G401.6 (cell line): Measurements from ENCODE around the gene ACSF3.

ENCODE experiments used
- FAIRE-seq: peaks from 2 replicates; lab custom pipeline; 2012; peaks lifted over from hg19 to GRCh38; lab: Jason Lieb, UNC

Gene ACSF3

GRCh38 chr16:89093602-89094251, at the start of gene ACSF3:
Gene ACSF3, plus strand, starts transcription at chr16:89093852. Its CDS starts 6,830 bp downstream, at chr16:89100682.
- no peak for FAIRE-seq

GRCh38 chr16:89044418-89045180, 49.1 kb upstream of the ACSF3 start:
- no peak for FAIRE-seq

DNA sequence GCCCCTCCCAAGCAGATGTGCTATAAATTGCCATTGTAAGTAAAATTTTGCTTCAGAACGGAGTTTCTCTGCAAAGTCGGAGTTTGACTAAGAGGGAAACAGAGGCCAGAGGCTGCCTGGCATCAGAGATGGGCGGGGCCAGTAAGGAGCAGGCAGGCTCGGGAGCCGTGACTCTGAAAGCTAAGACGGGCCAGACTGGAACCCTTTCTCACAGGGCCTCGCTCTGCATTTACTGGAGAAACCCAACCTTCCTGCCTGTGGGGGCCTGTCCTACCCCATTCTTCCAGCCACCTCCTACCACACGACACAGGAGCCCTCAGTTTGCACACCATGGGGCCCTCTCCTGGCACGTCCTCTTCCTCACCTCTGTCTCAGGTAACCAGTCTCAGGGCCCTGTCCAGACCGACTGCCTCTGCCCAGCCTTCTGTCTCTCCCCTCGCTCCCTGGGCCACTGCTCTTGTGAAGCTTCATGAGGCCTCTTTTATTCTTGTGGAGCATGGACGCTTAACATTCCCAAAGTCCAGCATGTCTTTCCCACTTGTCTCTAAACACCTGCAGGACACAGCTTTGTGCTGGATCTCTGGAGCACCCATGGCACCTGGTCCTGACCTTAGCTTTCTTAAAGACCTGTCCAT, 48.4 kb upstream of the ACSF3 start:
- no peak for FAIRE-seq

DNA sequence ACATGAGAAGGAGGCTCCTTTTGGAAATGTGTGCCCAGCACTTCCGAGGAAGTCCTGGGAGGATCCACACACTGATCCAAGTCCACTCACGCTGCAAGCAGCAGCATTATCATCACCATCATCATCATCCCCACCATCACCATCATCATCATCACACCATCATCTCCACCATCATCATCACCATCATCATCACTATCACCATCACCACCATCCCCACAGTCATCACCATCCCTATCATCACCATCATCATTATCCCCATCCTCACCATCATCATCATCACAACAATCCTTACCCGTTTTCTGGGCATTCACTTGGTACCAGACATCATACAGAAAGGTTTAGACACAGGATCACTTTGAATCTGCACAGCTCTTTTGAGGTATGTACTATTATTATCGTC, 47.8 kb upstream of the ACSF3 start:
- no peak for FAIRE-seq

DNA sequence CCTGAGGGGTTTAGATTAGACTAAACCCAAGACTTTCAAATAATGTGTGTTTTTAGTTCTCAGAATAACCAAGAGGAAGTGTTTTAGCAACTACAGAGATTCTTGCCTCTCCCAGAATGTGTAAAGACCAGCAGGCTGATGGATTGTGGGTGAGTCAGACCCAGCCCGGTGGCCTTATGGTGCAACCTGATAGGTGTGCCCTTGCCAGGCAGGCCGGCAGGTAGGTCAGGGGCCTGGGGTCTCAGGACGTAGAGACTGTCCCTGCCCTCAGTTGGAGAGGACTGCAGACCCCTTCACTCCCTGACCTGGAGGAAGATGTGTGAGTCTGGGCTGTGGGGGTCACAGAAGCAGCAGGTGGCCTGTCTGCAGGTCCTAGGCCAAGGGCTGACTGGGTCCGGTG, 47.2 kb upstream of the ACSF3 start:
- FAIRE-seq: no peak

GRCh38 chr16:89047331-89048089, 46.1 kb upstream of the ACSF3 start:
- no peak for FAIRE-seq

- FAIRE-seq: no peak
These were observed 45.4 kb upstream of the ACSF3 start for GRCh38 chr16:89048090-89048725.

DNA sequence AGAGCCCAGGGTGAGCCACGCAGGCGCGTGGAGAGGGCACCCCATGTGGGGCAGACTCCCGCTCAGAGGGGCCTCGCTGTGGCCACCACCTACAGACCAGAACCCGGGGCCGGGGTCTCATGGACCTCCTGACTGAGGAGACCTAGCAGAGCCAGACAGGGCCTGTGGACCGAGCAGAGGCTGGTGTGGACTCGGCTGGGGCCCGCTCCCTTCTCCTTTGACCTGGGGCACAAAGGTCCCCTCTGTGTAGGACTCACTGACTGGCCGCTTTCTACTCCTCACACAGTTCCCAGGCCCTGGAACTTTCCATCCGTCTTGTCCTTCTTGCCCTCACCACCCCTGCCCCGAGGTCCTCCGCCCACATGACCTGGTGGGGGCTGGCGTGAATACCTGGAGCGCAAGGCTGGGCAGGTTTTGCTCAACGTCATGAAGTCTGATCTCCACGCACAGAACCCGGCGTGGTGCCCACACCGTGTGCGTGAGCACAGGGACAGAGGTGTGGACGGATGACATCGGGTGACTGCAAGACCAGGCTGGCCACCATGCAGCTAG, 44.7 kb upstream of the ACSF3 start:
- FAIRE-seq: no peak

- no peak for FAIRE-seq
These were observed 44.1 kb upstream of the ACSF3 start for GRCh38 chr16:89049484-89050118.

DNA sequence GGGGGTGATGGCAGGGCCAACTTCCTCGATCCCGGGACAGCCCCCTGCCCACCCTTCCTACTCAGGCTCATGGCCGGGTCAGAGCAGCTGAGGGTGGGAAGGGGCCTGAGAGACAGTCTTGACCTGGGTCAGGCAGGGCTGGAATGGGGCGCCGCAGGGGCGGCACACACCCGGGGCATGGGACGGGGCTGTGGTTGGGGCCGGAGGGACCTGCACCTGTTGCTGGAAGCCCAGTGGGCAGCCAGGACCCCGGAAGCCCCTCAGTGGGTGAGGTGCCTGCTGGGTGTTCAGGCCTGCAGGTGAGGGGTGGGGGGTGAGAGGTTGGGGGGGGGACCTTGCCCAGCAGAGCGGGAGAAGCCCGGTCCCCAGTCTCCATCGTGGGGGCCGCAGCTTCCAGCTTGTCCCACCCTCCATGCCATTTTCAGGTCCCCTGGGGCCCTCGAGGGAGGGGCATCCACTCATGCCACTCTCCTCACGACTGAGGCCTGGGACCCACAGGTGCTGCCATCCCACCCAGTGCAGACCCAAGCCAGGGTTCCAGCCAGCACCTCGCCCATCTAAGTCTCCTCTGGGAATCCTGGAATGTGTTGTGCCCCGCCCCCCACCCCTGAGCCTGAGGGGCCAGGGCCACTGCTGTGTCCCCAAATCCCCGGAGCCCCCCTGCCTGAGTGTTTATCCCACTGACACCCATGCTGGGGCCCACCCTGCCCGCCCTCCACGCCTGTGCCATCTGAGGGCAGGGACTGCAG, 43.4 kb upstream of the ACSF3 start:
- no peak for FAIRE-seq

DNA sequence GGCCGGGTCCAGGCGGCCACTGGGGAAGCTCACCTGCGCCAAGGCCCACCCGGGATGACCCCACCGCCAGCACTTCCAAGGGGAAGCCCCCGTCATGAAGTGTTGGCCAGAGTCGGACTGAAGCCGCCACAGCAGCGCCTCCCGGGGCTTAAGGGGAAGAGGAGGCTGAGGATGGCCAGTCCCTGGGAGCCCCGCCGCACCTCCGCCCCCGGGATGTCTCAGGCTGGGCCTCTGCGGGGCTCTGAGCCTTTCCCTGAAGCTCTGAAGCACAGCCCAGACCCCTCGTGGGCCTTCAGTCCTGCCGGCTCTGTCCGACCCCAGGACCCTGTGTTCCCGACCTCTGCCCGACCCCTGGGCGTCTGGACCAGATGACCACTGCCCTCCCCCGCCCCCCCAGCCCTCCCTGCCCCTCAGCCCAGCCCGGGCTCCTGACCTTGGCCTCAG, 42.8 kb upstream of the ACSF3 start:
- no peak for FAIRE-seq

DNA sequence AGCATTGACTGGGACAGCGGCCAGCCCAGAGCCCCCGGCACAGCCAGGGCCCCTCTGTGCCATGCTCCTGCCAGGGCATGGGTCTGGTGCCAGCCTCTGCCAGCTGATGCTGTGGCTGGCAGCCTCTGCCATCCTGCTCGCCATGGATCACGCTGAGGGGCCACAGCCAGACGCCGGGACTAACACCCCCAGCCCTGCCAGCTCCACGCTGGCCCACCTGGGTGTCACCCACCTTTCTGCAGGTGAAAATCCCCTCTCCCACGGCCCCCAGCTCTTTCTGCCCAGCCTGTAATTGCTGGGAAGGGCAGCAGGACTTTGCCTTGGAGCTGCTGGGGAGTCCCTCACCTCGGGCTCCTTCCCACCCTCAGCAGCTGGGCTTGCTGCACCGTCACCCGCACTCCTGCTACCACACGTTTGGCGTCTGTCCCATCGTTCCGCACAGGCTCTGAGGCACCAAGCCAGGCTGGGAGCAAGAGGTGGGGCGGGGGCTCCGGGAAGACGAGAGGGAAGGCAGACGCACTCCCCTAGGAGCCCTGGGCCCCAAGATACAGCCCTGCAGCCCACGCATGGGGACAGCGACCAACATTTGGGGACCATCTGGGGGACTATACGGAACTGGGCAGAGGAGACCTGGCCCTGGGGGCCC, 42.0 kb upstream of the ACSF3 start:
- no peak for FAIRE-seq

DNA sequence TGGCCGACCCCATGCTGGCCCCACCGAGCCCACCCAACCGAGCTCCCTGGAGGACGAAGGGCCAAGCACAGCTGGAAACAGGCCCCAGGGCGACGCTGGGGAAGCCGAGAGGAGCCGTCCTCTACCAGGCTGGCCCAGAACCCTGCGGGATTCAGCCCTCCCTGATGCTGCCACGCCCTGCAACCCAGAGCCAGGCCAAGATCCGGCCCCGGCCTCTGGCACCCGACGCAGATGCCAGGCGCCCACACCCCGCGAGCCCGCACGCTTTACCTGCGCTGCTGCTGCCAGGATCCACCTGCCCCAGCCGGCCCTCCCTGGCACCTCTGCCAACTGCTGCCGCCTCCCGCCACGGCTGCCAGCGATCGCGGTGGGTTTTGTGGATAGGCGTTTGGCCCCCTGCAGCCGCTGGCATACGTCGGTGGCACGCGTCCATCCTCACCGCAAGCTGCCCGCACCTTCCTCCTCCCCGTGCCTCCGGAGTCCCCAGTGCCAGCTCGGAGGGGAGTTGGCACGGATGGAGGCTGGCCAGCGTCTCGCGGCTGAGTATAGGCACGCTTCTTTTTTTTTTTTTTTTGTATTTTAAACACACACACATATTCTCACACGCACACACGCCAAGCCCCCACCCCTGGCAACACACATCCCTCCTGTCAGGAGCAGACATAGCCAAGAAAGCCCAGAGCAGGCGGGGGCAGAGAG, 41.3 kb upstream of the ACSF3 start:
- no peak for FAIRE-seq

DNA sequence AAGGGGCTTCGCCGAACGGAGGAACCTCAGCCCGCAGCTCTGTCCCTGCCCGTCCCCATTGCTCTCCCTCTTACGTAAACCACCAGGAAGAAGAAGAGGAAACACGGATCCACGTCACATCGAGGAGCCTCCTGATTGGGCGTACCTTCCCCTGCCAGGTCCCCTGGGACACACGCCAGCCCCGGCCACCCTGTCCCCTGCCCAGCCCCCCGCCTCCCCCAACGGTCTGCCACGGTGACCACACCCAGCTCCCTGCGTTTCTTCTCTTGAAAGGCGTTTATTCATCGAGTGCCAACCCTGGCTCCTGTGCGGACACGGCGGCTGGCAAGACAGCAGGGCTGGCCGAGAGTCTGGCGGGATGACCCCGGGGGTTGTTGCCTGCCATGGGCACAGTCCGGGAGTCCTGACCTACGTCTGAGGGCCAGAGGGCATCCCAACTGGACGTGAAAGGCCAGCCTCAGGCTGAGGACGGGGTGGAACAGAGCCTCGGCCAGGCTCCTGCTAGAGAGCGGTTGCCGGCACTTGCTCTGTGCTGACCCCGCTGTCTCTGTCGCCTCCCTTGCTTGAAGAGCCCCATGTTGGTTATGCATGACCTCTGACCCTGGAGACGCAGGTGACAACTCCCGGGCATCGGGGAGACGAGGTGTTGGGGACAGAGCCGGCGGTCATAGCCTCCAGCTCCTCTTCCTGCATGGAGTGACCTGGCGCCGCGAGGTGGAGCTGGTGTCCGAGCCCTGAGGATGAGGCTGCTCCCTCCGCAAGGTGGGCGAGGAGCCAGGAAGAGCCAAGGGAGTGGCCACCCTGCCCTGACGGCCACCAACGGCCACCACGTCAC, 40.5 kb upstream of the ACSF3 start:
- no peak for FAIRE-seq

DNA sequence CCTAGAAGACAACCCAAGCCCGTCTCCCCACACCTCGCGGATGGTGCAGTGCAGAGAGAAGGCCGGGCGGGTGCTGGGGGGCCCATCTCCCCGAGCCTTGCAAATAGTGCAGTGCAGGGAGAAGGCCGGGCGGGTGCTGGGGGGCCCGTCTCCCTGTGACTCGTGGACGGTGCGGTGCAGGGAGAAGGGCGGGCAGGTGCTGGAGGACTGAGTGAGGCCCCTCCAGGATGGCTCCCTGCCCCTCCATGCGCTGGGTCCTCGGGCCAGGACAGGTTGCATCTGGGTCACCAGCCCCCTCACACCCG, 40.0 kb upstream of the ACSF3 start:
- FAIRE-seq: no peak

DNA sequence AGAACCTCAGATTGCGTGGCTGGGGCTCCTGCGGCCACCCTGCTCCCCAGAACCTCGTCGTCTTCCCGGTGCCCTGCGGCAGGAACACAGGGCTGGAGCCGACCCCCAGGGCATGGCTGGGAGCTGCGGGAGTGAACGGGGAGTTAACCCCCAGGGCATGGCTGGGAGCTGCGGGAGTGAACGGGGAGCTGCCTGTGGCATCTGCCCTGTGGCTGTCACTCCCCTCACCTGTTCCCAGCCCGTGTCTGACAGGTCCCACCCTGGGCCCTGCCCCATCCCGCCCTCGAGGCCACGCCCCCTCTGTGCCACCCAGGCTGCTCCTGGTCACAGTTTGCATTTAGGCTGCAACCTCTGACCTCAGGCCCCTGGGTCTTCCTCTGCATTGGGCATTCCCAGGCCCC, 39.4 kb upstream of the ACSF3 start:
- no peak for FAIRE-seq

GRCh38 chr16:89054714-89055113, 38.9 kb upstream of the ACSF3 start:
- FAIRE-seq: no peak

DNA sequence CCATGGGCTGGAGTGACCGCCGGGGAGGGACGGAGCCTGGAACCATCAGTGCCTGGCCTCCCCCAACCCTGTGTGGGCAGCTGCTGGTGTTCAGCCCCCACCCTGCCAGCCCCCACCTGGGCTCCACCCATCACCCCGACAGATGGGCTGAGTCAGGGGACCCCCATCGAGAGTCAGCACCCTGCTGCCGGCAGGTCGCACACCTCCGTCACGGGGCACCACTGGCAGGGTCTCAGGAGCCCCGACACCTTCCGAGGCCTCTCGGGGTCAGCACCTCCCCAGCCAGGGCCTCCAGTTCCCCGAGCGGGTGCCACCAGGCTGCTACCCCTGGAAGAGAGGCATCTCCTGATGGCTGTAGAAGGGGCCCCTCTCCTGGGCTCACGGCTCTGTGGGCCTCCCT, 38.3 kb upstream of the ACSF3 start:
- no peak for FAIRE-seq
